Measurements from ENCODE around the gene FBXW11.

DNA sequence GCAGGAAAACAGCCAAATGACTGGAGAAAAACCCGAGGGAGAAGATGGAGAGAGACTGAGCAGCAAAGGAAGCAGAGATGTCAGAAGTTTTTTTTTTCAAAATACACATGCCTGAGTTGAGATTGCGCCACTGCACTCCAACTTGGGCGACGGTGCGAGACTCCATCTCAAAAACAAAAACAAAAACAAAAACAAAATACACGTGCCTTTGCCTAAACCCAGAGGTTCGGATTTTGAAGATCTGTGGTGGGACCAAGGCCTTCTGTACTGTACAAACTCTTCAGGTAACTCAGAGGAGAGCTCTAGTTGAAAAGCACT lies 38.8 kb upstream of the FBXW11 start:
- TF ChIP-seq, protein P1, sequence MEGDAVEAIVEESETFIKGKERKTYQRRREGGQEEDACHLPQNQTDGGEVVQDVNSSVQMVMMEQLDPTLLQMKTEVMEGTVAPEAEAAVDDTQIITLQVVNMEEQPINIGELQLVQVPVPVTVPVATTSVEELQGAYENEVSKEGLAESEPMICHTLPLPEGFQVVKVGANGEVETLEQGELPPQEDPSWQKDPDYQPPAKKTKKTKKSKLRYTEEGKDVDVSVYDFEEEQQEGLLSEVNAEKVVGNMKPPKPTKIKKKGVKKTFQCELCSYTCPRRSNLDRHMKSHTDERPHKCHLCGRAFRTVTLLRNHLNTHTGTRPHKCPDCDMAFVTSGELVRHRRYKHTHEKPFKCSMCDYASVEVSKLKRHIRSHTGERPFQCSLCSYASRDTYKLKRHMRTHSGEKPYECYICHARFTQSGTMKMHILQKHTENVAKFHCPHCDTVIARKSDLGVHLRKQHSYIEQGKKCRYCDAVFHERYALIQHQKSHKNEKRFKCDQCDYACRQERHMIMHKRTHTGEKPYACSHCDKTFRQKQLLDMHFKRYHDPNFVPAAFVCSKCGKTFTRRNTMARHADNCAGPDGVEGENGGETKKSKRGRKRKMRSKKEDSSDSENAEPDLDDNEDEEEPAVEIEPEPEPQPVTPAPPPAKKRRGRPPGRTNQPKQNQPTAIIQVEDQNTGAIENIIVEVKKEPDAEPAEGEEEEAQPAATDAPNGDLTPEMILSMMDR (IDR thresholded peaks at IDR 0.05): no peak
- TF ChIP-seq POLR2A (IDR thresholded peaks at IDR 0.05): no peak
